Karpas-422 (cell line): ENCODE measurements around the gene EXOC6. TPM values are rescaled to one million over a fixed set of nuclear protein-coding genes. Genes with fewer than 3 reads are reported as not detected.

Source experiments
- DNase-seq: peaks from one replicate; pipeline ENCODE4 v3.0.0-alpha.2; 2015
- H2AFZ ChIP-seq: fragments of 200-600 bp; sonication (generic); 2 replicates; pipeline ENCODE4 v1.6.1; 2014; ENCODE audit warnings: antibody characterized with exemption, low read length, mixed read lengths
- H3K27ac ChIP-seq: fragments of 200-600 bp; sonication (generic); 2 replicates; pipeline ENCODE4 v1.5.1; 2014; ENCODE audit warnings: mild to moderate bottlenecking, low read length, moderate library complexity
- H3K27me3 ChIP-seq: fragments of 200-600 bp; sonication (generic); 2 replicates; pipeline ENCODE4 v1.6.1; 2014; ENCODE audit warnings: low read length, mixed read lengths
- H3K36me3 ChIP-seq: fragments of 200-600 bp; sonication (generic); 2 replicates; pipeline ENCODE4 v1.6.1; 2014; ENCODE audit warnings: low read length, mixed read lengths; ENCODE audit not compliant: insufficient read depth
- H3K4me1 ChIP-seq: fragments of 200-600 bp; sonication (generic); 2 replicates; pipeline ENCODE4 v1.6.1; 2014; ENCODE audit warnings: mild to moderate bottlenecking, low read length, mixed read lengths
- H3K4me2 ChIP-seq: fragments of 200-600 bp; sonication (generic); 2 replicates; pipeline ENCODE4 v1.6.1; 2014; ENCODE audit warnings: low read length, low read depth, mild to moderate bottlenecking; ENCODE audit not compliant: poor library complexity, severe bottlenecking
- H3K4me3 ChIP-seq: fragments of 200-600 bp; sonication (generic); 2 replicates; pipeline ENCODE4 v1.5.1; 2014; ENCODE audit warnings: mild to moderate bottlenecking, antibody characterized with exemption, low read length, mixed read lengths
- H3K79me2 ChIP-seq: fragments of 200-600 bp; sonication (generic); 2 replicates; pipeline ENCODE4 v1.6.1; 2014; ENCODE audit warnings: mild to moderate bottlenecking, low read length, mixed read lengths
- H3K9ac ChIP-seq: fragments of 200-600 bp; sonication (generic); 2 replicates; pipeline ENCODE4 v1.6.0; 2014; ENCODE audit warnings: low read length
- H3K9me2 ChIP-seq: fragments of 200-600 bp; sonication (generic), shearing (Covaris generic); replicated peaks from 2 replicates; pipeline ENCODE4 v1.6.0; 2014; ENCODE audit warnings: mild to moderate bottlenecking, low read length, moderate library complexity; ENCODE audit not compliant: insufficient read depth
- H3K9me3 ChIP-seq: fragments of 300-700, 200-600 bp; sonication (generic); 2 replicates; pipeline ENCODE4 v1.6.1; 2014; ENCODE audit warnings: low read length, mixed read lengths
- H4K20me1 ChIP-seq: fragments of 200-600 bp; sonication (generic); 2 replicates; pipeline ENCODE4 v1.6.1; 2014; ENCODE audit warnings: mild to moderate bottlenecking, antibody characterized with exemption, low read length, low read depth; ENCODE audit not compliant: insufficient read depth
- total RNA-seq: library from RNA; depleted of rRNA; stranded (reverse); fragments of >200 nt; shearing (Covaris generic); gene quantifications from 2 replicates; pipeline ENCODE4 v1.2.3, GENCODE V29; 2014; ENCODE audit warnings: low replicate concordance

EXOC6 gene
- total RNA-seq, 1 experiment from 2014 or later: 18.0 TPM

DNA sequence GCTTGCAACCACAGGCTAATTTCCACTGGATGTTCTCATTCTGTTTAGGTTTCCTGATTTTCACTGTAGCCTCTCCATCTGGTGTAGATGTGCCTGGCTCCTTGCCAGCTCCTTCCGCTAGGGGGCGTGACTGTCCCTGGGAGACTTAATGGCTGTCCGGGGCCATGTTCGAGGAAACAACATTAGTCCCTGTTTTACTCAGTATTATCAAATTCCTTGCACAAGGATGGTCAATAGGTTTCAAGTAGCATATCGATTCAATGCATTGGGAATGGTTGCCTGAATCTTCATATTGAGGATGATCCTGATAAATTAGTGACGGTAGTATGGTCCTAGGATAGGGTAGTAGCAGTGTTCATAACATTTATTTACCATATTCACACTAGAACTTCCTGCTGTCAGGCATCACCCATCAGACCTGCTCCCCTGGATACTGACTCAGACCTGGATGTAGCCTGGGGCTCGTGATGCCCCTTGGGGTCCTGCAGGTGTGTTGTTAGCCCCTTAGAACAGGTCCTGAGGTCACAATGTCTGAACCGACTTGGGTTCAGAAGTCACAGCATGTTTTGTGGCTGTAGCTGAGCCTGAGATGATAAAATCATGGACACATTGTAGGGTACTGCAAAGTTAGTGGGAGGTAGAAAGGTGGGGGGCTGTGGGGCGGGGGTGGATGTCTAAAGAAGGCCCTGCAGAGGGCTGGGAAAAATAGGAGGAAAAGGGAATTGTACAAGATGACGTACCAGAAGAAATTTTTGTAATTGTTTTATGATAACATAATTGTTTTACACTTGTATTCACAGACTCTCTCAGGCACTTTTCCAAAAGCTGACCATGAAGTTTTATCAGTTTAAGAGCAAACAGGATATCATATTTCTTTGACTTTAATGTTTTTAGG lies 8.9 kb upstream of the EXOC6 start:
- H2AFZ ChIP-seq: no peak overlapping the region
- no peaks in the 10 kb centered on the region for H3K9me2 ChIP-seq
- no peaks in the 10 kb centered on the region for H3K36me3 ChIP-seq
- no peaks in the 10 kb centered on the region for H4K20me1 ChIP-seq
- peak; percentile 67 for DNase-seq
- no peak overlapping the region for H3K4me2 ChIP-seq
- H3K79me2 ChIP-seq: no peaks in the 10 kb centered on the region
- no peak overlapping the region for H3K9ac ChIP-seq
- H3K4me3 ChIP-seq: no peak overlapping the region
- peaks cover 4% of the 10 kb centered on the region for H3K4me1 ChIP-seq
- H3K27me3 ChIP-seq: no peaks in the 10 kb centered on the region
- H3K27ac ChIP-seq: no peak overlapping the region
- H3K9me3 ChIP-seq: no peaks in the 10 kb centered on the region

DNA sequence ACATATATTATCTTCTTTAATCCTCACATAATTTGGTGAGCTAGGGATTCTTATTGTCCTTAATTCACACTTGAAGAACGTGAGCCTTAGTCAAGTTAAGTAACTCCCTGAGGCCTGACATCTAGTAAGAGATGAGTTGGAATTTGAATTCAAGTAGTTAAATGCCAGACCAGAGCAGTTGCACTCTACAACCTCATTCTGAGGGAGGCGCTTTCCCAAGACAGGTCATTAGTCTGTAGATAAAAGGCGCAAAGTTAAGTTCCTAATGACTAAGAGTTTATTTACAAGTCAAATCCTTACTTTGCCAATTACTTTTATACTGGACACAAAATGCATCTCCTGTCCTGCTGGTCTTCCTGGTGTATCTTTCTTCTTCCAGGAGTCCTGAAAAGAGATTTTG lies 3.6 kb upstream of the EXOC6 start:
- H3K79me2 ChIP-seq: no peaks in the 10 kb centered on the region
- H3K4me3 ChIP-seq: no peak overlapping the region
- no peaks in the 10 kb centered on the region for H3K9me2 ChIP-seq
- no peak overlapping the region for H3K4me2 ChIP-seq
- no peaks in the 10 kb centered on the region for H4K20me1 ChIP-seq
- no peaks in the 10 kb centered on the region for H3K27me3 ChIP-seq
- H3K4me1 ChIP-seq: peaks cover 14% of the 10 kb centered on the region
- H3K27ac ChIP-seq: no peak overlapping the region
- H3K9me3 ChIP-seq: no peaks in the 10 kb centered on the region
- no peak overlapping the region for H2AFZ ChIP-seq
- H3K9ac ChIP-seq: no peak overlapping the region
- H3K36me3 ChIP-seq: no peaks in the 10 kb centered on the region
- DNase-seq: no peak

DNA sequence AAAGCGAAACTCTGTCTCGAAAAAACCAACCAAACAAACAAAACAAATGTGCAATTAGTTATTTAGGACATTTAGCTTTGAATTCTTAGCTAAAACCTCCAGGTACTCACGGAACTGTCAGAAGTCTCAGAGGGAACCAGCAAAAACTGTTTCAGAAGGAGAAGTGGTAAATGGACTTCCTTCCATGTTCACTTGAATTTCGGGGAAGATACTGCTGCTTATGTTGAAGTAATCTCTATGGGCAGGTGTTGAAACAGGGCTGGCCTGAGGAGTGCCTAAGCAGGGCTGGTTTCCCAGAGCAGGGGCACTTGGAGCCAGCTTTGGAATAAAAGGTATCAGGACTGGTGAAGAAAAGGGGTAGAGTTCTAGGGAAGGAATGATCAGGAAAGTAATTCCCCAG lies 2.4 kb upstream of the EXOC6 start:
- no peak overlapping the region for H3K4me3 ChIP-seq
- no peak overlapping the region for H3K27ac ChIP-seq
- H4K20me1 ChIP-seq: no peaks in the 10 kb centered on the region
- no peak overlapping the region for H3K4me2 ChIP-seq
- H2AFZ ChIP-seq: no peak overlapping the region
- no peaks in the 10 kb centered on the region for H3K9me2 ChIP-seq
- H3K27me3 ChIP-seq: no peaks in the 10 kb centered on the region
- no peaks in the 10 kb centered on the region for H3K36me3 ChIP-seq
- H3K9me3 ChIP-seq: no peaks in the 10 kb centered on the region
- no peak for DNase-seq
- no peak overlapping the region for H3K9ac ChIP-seq
- peaks cover 18% of the 10 kb centered on the region for H3K4me1 ChIP-seq
- H3K79me2 ChIP-seq: no peaks in the 10 kb centered on the region; the same call in 1 of the 2 replicates

DNA sequence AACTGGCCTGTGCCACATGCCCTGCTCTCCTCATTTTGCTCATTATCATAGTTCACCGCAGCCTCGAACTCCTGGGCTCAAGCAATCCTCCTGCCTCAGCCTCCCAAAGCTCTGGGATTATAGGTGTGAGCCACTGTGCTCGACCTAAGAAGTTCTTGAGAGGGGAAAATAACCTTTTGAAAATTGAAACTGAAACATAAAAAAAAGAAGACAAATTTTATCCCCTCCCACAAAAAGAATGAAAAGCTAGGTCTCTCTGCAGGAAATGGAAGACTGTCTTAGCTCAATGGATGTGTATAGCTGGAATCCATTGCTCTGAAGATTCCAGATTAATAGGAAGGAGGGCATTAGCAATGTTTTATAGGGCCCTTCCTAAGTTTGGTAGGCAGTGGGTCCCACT lies 2.0 kb upstream of the EXOC6 start:
- Histone ChIP-seq H3K79me2 (no peaks in the 10 kb centered on the region; the same call in 1 of the 2 replicates), H3K4me2 (no peak overlapping the region), H3K4me1 (peaks cover 18% of the 10 kb centered on the region), H3K36me3 (no peaks in the 10 kb centered on the region), H3K9me3 (no peaks in the 10 kb centered on the region), H4K20me1 (no peaks in the 10 kb centered on the region), H3K4me3 (no peak overlapping the region), H3K27me3 (no peaks in the 10 kb centered on the region), H2AFZ (no peak overlapping the region), H3K9ac (no peak overlapping the region), H3K27ac (no peak overlapping the region), H3K9me2 (no peaks in the 10 kb centered on the region)
- DNase-seq: no peak

DNA sequence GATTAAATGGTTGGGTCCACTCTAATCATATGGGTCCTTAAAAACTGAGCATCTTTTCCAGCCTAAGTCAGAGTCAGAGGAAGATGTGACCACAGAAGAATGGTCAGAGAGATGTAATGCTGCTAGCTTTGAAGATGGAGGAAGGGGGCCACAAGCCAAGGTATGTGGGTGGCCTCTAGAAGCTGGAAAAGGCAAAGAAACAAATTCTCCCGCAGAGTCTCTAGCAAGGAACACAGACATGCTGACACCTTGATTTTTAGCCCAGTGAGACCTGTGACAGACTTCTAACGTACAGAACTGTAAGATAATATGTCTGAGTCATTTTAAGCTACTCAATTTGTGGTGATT lies 1.5 kb upstream of the EXOC6 start:
- Histone ChIP-seq H3K27me3 (no peaks in the 10 kb centered on the region), H3K4me2 (no peak overlapping the region), H3K9ac (no peak overlapping the region), H3K79me2 (no peaks in the 10 kb centered on the region; the same call in 1 of the 2 replicates), H3K27ac (no peak overlapping the region), H3K9me3 (no peaks in the 10 kb centered on the region), H4K20me1 (no peaks in the 10 kb centered on the region), H2AFZ (no peak overlapping the region), H3K9me2 (no peaks in the 10 kb centered on the region), H3K36me3 (no peaks in the 10 kb centered on the region), H3K4me3 (no peak overlapping the region), H3K4me1 (peaks cover 18% of the 10 kb centered on the region)
- DNase-seq: no peak

DNA sequence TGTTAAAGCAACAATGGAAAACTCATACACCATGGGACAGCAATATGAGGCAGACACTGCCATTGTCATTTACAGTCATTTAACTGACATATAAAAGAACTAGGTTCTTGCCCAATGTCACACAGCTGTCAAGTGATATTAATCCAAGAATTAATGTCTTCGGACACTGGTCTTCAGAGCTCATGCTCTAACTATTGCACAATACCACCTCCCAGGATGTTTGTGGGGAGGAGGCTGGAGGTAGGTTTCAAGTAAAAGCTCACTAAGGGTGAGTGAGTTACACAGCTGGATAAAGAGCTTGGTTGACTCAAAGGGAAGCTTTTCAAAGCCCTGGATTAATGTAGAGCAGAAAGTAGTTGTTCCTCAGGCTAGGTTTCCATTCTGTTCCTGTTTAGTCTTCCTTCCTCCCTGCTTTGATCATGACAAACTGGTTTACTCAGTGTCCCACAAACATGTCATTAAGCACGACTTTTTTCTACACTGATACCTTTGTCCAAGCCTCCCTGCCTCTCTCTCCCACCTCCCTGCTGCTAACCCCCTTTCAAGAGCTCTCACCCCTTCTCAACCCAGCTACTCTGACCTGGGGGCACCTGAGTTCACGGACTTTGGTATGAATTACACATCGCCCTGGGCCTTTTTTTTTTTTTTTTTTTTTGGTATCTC lies 987 bp upstream of the EXOC6 start:
- Histone ChIP-seq H3K4me2 (peak overlapping the region; percentile 75), H4K20me1 (no peaks in the 10 kb centered on the region), H3K4me3 (no peak overlapping the region; the same call in 1 of the 2 replicates), H2AFZ (no peak overlapping the region), H3K9me2 (no peaks in the 10 kb centered on the region), H3K9me3 (no peaks in the 10 kb centered on the region), H3K36me3 (no peaks in the 10 kb centered on the region), H3K79me2 (no peaks in the 10 kb centered on the region; the same call in 1 of the 2 replicates), H3K27me3 (no peaks in the 10 kb centered on the region), H3K9ac (no peak overlapping the region; the same call in 1 of the 2 replicates), H3K27ac (no peak overlapping the region), H3K4me1 (peaks cover 18% of the 10 kb centered on the region)
- no peak for DNase-seq

DNA sequence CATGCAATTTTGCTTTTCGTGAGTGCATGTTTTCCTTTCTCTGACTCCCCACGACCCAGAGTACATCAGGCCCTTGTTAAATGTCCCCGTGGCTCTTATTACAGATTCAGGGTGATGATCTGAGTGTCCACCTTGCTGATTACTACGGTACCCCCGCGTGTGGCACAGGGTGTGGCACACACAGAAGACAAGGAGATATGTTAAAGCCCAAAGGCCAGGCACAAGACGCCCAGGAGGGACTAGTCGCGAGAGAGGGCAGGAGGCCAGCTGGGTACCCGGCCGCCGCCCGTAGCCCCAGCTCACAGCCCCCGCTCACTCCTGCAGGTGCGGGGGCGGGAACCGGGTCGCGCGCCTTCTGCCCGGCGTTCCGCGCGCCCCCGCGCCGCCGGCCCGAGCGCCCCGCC lies 281 bp upstream of the EXOC6 start:
- H3K36me3 ChIP-seq: no peaks in the 10 kb centered on the region
- DNase-seq: no peak
- H3K4me2 ChIP-seq: peak overlapping the region; percentile 75
- peak overlapping the region; percentile 81 for H3K4me3 ChIP-seq
- no peaks in the 10 kb centered on the region for H3K9me2 ChIP-seq
- peak overlapping the region; percentile 64 for H3K9ac ChIP-seq
- peaks cover 15% of the 10 kb centered on the region for H3K4me1 ChIP-seq
- peaks cover 4% of the 10 kb centered on the region; the same call in 1 of the 2 replicates for H3K79me2 ChIP-seq
- no peaks in the 10 kb centered on the region for H4K20me1 ChIP-seq
- no peaks in the 10 kb centered on the region for H3K9me3 ChIP-seq
- H3K27me3 ChIP-seq: no peaks in the 10 kb centered on the region
- H2AFZ ChIP-seq: peak overlapping the region; percentile 75; the same call in 1 of the 2 replicates
- no peak overlapping the region for H3K27ac ChIP-seq

DNA sequence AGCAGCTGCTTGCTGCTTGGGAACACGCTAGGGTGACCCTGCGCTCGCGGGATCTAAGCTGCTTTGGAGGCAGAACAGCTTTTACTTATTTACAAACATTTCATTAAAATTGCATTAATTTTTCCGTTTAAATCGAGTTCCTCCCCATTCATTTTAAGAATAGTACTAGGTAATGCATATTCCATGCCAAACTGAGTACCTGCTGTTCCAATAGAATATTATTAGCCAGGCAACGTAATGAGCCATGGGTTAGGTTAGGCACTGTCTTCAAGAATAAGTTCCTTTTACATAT lies 860 bp downstream of the EXOC6 start:
- Histone ChIP-seq H3K4me3 (peak overlapping the region; percentile 81), H3K36me3 (no peaks in the 10 kb centered on the region), H3K9me3 (no peaks in the 10 kb centered on the region), H3K27ac (no peak overlapping the region), H3K9me2 (no peaks in the 10 kb centered on the region), H2AFZ (no peak overlapping the region), H3K4me1 (peaks cover 15% of the 10 kb centered on the region), H3K9ac (peak overlapping the region; percentile 78), H3K4me2 (peak overlapping the region; percentile 79), H4K20me1 (no peaks in the 10 kb centered on the region), H3K27me3 (no peaks in the 10 kb centered on the region), H3K79me2 (peaks cover 4% of the 10 kb centered on the region; the same call in 1 of the 2 replicates)
- no peak for DNase-seq
